Prostate gland (tissue), 2 donors: ENCODE data around the gene DENND1B. TPM values are rescaled to one million over a fixed set of nuclear protein-coding genes. Genes with fewer than 3 reads are reported as not detected.

ENCODE experiments used
- DNase-seq: peaks from one replicate; pipeline ENCODE4 v3.0.0-alpha.2; 2019; ENCODE audit warnings: low spot score
- H3K27ac ChIP-seq, 2 donors: fragments of 200-600 bp; sonication (generic); 2 replicates each; pipeline ENCODE4 v1.5.1; 2017 to 2019
- H3K27me3 ChIP-seq: fragments of 200-600 bp; sonication (generic); replicated peaks from 2 replicates; pipeline ENCODE4 v1.5.1; 2019; ENCODE audit not compliant: insufficient read depth
- H3K36me3 ChIP-seq, 2 donors: fragments of 200-600 bp; sonication (generic); 1 replicate in 1 of 2; 2 replicates in 1 of 2; pipeline versions ENCODE4 v1.5.1 to v1.8.1; 2017 to 2019
- H3K4me1 ChIP-seq: fragments of 200-600 bp; sonication (generic); replicated peaks from 2 replicates; pipeline ENCODE4 v1.5.1; 2019
- H3K4me3 ChIP-seq, 2 donors: fragments of 200-600 bp; sonication (generic); 2 replicates each; pipeline ENCODE4 v1.5.1; 2017 to 2019
- H3K9me3 ChIP-seq: fragments of 200-600 bp; sonication (generic); 2 replicates; pipeline ENCODE4 v1.5.1; 2017
- POLR2A ChIP-seq: fragments of 450-650 bp; IDR thresholded peaks from one replicate; pipeline ENCODE4 v1.6.1; 2016; ENCODE audit warnings: antibody characterized with exemption, mild to moderate bottlenecking
- POLR2AphosphoS5 ChIP-seq: sonication (generic); formaldehyde crosslinking; IDR thresholded peaks from one replicate; pipeline ENCODE4 v1.6.1; 2017; ENCODE audit warnings: antibody characterized with exemption
- WGBS: methylation state at CpG from one replicate; pipeline ENCODE4 v1.1.5; 2018; 5-methylcytosine and 5-hydroxymethylcytosine counted together
- intact Hi-C: fragments of 100-400 bp; cut with DNase I; formaldehyde crosslinking; loops from one replicate; pipeline ENCODE4 v1.14.2; 2022
- total RNA-seq, 2 donors: library from RNA; depleted of rRNA; stranded (reverse); fragments of >200 nt; gene quantifications; one replicate each; pipeline ENCODE4 v1.1.0, GENCODE V29; 2016
- TF ChIP-seq, protein P1 (sequence below), 4 experiments: fragments of 200-600 bp in 2 of 4; fragments of 450-650 bp in 2 of 4; sonication (generic) in 2 of 4; IDR thresholded peaks; 1 replicate in 3 of 4; 2 replicates in 1 of 4; pipeline ENCODE4 v1.5.1; 2016 to 2019; ENCODE audit warnings: antibody characterized with exemption in 4 of 4, mild to moderate bottlenecking in 2 of 4, moderate library complexity in 2 of 4

DENND1B gene, protein sequence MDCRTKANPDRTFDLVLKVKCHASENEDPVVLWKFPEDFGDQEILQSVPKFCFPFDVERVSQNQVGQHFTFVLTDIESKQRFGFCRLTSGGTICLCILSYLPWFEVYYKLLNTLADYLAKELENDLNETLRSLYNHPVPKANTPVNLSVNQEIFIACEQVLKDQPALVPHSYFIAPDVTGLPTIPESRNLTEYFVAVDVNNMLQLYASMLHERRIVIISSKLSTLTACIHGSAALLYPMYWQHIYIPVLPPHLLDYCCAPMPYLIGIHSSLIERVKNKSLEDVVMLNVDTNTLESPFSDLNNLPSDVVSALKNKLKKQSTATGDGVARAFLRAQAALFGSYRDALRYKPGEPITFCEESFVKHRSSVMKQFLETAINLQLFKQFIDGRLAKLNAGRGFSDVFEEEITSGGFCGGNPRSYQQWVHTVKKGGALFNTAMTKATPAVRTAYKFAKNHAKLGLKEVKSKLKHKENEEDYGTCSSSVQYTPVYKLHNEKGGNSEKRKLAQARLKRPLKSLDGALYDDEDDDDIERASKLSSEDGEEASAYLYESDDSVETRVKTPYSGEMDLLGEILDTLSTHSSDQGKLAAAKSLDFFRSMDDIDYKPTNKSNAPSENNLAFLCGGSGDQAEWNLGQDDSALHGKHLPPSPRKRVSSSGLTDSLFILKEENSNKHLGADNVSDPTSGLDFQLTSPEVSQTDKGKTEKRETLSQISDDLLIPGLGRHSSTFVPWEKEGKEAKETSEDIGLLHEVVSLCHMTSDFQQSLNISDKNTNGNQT
- 10 to 100 TPM; 13.5 to 14.1 TPM for total RNA-seq

DNA sequence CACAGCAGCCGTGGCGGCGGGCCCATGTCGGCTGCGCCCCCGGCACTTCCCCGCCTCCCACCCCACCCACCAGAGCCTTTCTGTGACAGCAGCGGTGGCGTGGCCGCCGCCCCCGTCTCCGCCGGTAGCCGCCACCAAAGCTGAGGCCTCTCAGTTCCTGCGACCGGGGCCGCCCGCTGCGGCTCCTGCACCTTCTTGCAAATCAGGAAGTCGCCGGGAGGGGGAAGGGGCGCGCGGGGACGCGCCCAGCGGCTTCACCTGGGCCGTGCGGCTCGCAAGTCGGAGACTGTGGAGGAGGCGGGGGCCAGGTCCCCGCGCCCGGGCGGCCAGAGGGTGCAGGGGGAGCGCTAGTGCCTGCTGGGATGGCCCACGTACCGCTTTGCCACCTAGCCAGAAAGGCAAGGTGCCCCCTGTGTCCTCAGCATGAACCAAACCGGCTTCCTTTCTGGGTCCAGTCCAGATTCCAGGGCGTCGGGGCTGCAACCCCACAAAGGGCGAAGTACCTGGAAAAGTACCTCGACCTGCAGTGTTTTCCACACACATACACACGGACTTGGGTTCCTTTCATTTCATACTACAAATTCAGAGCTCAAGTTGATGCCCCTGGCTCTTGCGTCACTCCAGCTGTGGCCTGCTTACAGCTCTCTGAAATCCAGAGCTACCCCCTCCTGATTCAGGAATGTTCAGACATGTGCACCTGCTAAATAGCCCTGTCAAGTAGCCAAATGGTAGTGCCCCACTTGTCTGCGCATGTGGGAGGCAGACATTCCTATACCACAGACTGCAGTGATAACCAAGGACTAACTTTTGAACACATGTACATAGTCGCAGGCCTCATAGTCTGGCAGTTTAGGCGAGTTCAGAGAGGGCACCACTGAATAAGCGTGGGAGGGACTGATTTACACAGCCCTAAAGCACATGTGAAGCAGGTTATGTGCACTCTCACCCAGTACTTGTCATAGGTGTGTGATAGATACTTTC lies at the start of gene DENND1B:
TSS of gene DENND1B (minus strand) at position 199 of the 981 bp plus-strand sequence. CDS start 325 bp downstream, outside the sequence.
- intact Hi-C loops = no loop called here
- WGBS = 5% methylated on average over 51 of the region's 51 CpGs

DNA sequence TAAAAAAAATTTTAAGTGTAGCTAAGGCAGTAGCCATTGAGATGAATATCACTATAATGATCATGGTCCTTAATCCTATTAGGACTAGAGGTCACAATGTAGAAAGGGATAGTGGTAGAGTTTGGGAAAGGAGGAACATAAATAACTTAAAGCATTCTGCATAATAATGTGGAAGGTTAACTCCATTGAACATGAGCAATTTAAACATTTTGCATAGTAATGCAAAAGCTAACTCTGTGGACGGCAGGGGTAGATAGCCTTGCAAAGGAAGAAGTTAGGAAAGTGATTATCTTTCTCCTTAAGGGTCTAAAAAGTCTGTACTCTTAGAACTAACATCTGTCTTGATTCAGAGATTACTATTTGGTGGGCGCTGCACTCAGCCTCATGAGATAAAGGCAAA lies 39.0 kb upstream of the DENND1B start:
- Histone ChIP-seq H3K36me3 (no peaks in the 10 kb centered on the region), H3K9me3 (no peaks in the 10 kb centered on the region), H3K27ac (no peak overlapping the region), H3K4me1 (no peaks in the 10 kb centered on the region), H3K4me3 (no peak overlapping the region), H3K27me3 (no peaks in the 10 kb centered on the region)
- intact Hi-C loops = no loop called here
- 83% methylated on average over 2 of the region's 2 CpGs for WGBS
- no peak for TF ChIP-seq POLR2AphosphoS5
- TF ChIP-seq, protein P1, sequence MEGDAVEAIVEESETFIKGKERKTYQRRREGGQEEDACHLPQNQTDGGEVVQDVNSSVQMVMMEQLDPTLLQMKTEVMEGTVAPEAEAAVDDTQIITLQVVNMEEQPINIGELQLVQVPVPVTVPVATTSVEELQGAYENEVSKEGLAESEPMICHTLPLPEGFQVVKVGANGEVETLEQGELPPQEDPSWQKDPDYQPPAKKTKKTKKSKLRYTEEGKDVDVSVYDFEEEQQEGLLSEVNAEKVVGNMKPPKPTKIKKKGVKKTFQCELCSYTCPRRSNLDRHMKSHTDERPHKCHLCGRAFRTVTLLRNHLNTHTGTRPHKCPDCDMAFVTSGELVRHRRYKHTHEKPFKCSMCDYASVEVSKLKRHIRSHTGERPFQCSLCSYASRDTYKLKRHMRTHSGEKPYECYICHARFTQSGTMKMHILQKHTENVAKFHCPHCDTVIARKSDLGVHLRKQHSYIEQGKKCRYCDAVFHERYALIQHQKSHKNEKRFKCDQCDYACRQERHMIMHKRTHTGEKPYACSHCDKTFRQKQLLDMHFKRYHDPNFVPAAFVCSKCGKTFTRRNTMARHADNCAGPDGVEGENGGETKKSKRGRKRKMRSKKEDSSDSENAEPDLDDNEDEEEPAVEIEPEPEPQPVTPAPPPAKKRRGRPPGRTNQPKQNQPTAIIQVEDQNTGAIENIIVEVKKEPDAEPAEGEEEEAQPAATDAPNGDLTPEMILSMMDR (IDR thresholded peaks at IDR 0.05) = no peak
- no peak for TF ChIP-seq POLR2A
- no peak for DNase-seq

More for the DNA sequence above, at the start of gene DENND1B:
- Histone ChIP-seq H3K4me1 (no peaks in the 10 kb centered on the region), H3K27ac (peak within 1 kb of the TSS; percentile 85 to 91), H3K27me3 (no peaks in the 10 kb centered on the region), H3K9me3 (no peaks in the 10 kb centered on the region), H3K4me3 (peak within 1 kb of the TSS; percentile 67 to 69), H3K36me3 (no peaks in the 10 kb centered on the region)
- peak; percentile 58 for TF ChIP-seq POLR2A
- TF ChIP-seq POLR2AphosphoS5 = no peak
- TF ChIP-seq, protein P1 (IDR thresholded peaks at IDR 0.05) = peak in 3 of 4 experiments; percentile 10 to 35 (median 28)
- DNase-seq = peak; percentile 81

DNA sequence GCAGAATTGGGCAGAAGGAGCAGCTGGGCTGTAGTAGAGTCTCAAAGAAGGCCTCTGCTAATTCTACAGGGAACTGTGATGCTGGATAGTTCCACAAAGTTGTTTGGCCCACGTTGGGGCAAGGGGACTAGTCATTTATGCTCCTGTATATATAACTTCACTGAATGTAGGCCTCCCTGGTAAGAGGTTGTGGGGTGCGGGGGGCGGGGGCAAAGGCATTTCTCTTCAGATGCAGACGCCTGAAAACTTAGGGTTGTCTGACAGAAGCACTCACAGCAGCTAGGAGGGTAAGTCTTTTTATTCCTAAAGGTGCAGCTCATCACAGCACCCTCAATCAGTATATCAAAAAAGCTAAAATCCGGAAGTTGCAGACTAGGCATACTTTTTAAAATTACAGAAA lies 38.5 kb upstream of the DENND1B start:
- no peaks in the 10 kb centered on the region for H3K27me3 ChIP-seq

DNA sequence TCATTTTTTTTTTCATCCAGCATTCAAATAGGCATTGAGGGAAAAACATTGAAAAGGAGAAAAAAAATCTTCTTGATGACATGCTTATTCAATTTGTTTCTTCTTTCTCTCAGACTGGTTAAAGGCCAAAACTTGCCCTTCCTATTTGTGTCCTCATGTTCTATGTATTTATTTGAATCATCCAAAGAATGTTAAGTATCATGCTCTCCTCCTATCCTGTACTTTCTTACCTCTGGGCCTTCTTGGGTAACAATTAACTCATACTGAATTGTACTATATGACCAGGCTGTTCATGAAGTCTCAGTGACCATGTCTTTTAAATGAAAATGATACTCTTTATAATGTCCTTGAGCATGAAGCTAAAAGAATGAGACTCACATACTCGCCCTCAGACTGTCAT lies 36.5 kb upstream of the DENND1B start:
- Histone ChIP-seq H3K9me3 (no peaks in the 10 kb centered on the region), H3K4me1 (no peaks in the 10 kb centered on the region), H3K36me3 (no peaks in the 10 kb centered on the region), H3K4me3 (no peak overlapping the region), H3K27ac (no peak overlapping the region), H3K27me3 (no peaks in the 10 kb centered on the region)
- TF ChIP-seq POLR2AphosphoS5 = no peak
- intact Hi-C loops = no loop called here
- DNase-seq = no peak
- WGBS = 78% methylated on average over 1 of the region's 1 CpG

More for the DNA sequence above, 38.5 kb upstream of the DENND1B start:
- TF ChIP-seq POLR2AphosphoS5 (no peak), POLR2A (no peak)
- TF ChIP-seq, protein P1 (IDR thresholded peaks at IDR 0.05) = no peak
- DNase-seq = no peak
- Histone ChIP-seq H3K27ac (no peak overlapping the region), H3K9me3 (no peaks in the 10 kb centered on the region), H3K4me3 (no peak overlapping the region), H3K36me3 (no peaks in the 10 kb centered on the region), H3K4me1 (no peaks in the 10 kb centered on the region)
- intact Hi-C loops = no loop called here
- WGBS = 60% methylated on average over 5 of the region's 5 CpGs
